Measurements from ENCODE around the gene NIT1.

NIT1 gene, protein sequence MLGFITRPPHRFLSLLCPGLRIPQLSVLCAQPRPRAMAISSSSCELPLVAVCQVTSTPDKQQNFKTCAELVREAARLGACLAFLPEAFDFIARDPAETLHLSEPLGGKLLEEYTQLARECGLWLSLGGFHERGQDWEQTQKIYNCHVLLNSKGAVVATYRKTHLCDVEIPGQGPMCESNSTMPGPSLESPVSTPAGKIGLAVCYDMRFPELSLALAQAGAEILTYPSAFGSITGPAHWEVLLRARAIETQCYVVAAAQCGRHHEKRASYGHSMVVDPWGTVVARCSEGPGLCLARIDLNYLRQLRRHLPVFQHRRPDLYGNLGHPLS

DNA sequence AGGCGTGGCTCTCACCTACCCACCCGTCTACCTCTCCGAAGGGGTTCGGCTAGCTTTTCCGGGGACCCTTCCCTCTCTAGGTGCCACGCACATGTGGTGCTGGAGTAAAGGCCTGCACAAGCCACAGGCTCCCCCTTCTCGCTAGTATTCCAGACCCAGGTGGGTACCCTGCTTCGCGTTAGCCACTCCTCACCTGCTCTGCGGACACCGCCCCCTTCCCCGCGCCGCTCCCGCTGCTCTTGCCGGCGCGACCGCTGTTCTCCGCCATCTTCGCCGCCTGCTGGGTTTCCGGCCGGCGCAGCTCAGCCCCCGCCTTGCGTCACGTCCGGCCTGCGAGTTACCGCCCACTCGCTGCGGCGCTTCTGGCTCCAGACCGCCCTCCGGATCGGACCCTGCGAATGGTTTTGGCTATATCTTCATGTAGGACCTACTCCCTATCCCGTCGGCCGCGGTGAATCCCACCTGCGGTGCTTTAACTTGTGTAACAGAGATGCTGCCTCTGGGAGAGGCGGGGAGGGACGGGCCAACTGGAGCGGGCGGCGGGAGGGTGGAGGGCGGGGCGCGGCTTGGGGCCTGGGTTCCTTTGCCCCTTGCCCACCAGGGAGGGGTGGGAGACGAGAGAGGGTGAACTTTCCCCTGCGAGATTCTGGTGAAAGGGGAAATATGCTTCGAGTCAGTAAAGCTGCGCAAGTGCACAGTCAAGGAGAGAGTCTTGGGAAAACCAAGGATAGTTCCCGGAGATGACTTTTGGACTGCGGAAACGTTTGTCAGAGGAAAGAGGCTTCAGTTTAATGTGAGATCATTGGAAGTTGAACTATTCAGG lies at the start of gene NIT1, which contains the start of gene PFDN2:
Gene NIT1 (plus strand): TSS at position 347 of the 823 bp plus-strand sequence. CDS start 72 bp downstream, at position 419.
Gene PFDN2 (minus strand): TSS at position 279 of the 823 bp plus-strand sequence. CDS start 11 bp downstream, at position 268.
- DNase-seq: peak; percentile 86

DNA sequence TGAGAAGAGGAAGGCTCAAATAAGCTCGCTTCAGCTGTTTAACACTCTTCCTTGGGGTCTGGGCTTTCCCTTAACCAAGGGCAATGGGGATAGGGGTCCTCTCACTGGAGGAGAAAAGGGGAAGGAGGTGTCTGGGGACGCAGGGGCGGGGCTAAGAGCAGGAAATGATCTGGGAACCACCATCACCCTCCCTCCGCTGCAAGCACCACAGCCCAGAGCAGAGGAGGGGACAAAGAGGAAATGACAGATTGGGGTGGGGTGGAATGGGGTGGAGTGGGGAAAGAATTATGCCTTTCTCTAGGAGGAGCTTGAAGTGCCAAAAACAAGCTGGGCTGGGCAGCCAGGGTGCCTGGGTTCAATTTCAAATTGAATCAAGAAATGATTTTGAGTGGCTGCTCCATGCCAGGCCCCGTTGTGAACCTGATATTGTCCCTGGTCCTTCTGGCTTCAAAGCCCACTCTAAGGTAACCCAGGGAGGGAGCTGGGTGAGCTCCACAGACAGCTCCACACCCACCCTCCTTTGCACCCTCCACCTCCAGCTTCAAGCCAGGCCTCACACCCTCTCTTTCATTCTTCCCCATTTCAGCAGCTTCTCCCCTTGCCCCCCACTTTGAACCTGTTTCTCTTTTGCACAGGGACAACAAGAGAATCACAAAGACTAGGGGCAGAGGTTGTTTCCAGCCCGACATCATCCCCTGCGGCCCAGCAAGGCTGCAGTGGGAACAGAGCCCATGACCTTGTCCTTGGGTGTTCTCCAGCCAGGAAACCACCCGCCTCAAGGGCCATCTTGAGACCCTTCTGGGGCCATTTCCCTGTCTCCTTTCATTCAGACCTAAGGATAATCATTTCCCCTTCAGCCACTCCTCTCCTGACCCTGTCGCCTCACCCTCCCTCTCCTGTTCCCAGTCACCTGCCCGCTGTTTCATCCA lies 49.3 kb upstream of the NIT1 start:
- DNase-seq: peak; percentile 95

- DNase-seq: peak; percentile 33
Measured at GRCh38 chr1:161069241-161069640, 48.7 kb upstream of the NIT1 start.

- peak; percentile 96 for DNase-seq
Measured at GRCh38 chr1:161069731-161070270, 48.1 kb upstream of the NIT1 start, which contains the start of gene ARHGAP30. ARHGAP30 (minus strand) TSS chr1:161069891; CDS start chr1:161069624, 267 bp downstream.

- no peak for DNase-seq
Measured at GRCh38 chr1:161070761-161071160, 47.1 kb upstream of the NIT1 start.

DNA sequence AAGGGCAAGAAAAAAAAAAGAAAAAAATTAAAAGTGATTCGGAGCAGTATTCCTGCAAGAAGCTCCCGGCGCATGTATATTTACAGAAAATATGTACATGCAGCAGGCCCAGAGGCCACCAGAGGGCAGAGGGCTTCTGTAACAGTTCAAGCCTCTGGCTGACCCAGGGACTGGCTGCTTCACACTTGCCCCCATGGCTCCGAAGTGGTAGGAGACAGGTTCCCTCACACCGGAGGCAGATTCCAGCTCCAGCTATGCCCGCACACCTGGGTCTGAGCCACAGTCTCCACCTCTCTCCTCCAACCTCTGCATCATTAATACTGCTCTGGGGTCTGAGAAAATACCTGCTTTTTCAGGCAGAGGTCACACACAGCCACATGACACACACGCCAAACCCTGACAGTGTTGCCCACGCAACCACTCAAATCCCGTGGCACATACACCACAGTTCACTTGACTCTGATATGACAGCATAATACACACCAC lies 46.0 kb upstream of the NIT1 start:
- DNase-seq: peak; percentile 58

DNA sequence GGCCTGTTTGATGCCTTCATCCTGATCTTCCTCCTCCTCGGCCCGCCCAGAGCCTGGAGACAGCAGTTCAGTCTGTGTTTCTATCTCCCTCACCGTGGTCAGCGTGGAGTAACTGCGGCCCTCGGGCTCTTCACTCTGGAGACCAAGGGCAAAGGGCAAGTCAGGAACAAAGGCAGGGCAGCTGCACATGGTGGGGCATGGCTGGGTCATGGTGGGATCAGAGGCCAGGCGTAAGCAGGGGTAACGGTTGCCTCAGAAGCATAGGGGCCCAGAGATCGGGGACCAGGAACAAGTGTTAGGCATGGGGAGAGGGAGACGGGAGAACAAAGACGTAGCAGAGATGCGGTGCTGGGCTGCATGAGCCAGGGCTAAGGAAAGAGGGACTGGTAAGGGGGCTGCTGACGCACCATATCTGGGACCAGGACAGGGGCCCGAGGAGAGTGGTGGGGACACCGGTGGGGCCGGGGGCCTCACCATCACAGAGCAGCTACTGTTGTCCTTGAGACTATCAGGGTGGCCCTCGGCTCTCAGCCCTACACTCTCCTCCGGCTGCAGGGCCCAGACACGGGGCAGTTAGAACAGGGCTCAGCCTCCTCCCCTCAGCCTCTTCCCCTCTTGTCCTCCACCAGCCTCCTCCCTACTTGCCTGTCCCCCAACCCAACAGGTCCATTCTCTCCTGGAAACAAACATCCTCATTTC lies 45.0 kb upstream of the NIT1 start:
- DNase-seq: no peak

DNA sequence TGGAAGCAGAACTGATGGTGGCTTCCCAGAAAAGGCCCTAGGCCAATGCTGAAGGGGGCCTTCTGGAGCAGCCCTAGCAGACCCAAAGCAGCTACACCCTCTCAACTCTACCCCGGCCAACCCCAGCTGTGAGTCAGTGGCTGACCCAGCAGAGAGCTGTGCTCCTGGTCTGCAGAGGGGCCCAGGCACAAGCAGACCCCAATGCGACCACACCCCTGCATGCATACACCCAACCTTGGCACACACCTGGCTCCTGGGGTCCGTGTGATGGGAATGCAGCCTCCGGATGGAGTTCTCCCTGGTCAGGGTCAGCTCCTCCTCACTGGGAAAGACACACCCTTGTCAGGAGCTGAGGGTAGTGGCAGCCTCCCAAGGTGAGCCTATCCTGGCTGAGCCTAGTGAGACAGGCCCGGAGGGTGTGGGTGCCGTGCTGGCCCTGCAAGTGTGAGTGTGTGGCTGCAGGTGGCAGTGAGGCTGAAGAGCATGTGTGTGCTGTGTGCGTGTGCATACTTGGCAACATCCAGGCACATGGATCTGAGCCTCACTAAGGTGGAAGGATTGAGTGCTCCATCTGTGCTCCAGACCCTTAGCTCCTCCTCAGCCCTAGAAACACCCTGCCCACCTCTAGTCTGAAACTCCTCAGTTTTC lies 44.3 kb upstream of the NIT1 start:
- DNase-seq: no peak

- no peak for DNase-seq
Measured at GRCh38 chr1:161074676-161075368, 43.1 kb upstream of the NIT1 start.

DNA sequence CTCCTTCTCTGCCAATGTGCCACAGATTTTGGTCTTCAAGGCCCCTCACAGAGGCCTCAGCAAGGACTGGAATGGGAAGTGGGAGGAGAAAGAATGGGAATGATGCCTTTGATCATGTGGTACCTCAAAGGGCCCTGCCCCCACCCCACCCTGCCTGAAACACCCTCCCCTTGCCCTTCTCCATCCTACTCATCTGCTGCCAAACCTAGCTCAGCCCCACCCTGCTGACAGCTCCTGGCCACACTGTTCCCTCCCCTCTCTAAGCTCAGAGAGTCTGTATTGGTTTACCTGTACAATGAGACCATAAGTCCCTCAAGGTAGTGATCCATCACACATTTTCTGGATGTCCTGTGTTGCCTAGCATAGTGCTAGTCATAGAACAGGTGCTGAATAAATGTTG lies 41.5 kb upstream of the NIT1 start:
- no peak for DNase-seq

- DNase-seq: no peak
Measured at GRCh38 chr1:161077426-161077825, 40.5 kb upstream of the NIT1 start.

GRCh38 chr1:161079436-161080110 lies 38.3 kb upstream of the NIT1 start:
- DNase-seq: no peak

GRCh38 chr1:161080441-161081405 lies 37.2 kb upstream of the NIT1 start:
- DNase-seq: no peak

DNA sequence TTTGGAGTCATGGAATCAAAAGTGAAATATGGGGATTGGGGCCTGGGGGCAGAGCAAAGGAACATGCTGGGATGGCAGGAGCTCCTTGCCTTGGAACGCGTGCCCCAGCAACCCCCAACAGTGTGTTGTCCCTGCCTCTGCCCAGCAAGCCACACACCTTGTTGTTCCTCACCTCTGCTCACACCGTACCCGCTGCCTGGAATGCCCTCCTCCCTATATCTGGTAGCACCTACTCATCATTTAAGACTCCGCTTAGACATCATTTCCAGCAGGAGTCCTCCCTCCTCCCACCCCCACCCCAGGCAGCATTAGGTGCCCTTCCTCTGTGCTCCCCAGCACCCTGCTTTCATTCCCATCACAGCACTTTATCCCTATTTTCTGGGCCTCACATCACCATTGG lies 36.4 kb upstream of the NIT1 start:
- DNase-seq: no peak

GRCh38 chr1:161082483-161082882 lies 35.4 kb upstream of the NIT1 start:
- DNase-seq: no peak

DNA sequence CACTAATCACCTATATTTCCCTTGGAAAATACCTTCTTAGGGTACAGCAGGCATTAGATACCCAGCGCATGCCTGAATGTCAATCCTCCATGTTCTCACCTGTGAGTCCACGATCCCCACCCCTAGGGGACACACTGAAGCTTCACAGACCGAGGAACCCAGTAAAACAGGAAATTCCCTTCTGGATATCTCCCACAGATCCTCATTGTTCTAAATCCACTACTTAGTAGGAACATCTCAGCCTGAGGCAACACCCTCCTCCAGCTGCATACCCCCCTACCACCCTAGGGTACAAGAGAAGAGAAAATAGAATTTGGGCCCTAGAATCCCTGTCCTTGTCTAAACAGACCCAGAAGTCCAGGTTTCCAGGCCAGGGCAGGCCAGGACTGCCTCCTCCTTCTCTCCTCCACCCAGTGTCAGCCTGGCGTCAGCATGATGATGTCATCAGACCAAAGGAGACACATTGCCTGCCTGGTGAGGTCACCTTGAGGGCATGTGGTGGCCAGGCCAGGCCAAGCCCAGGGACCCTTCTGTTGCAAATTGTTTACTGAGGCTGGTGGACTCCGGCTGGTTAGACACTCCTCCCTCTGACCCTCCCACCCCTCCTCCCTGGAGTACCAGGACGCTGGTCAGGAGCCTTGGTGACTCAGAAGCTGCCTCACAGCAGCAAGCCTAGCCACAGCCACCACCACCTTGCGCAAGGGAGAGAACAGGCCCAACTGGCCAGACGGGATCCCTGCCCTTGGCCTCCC lies 34.7 kb upstream of the NIT1 start:
- peak; percentile 22 for DNase-seq

GRCh38 chr1:161083748-161084596 lies 33.9 kb upstream of the NIT1 start:
- no peak for DNase-seq

All from CD4-positive, alpha-beta T cell treated with Interleukin-17A for 1 hour (primary cell).